NOMO-1 treated with dmso at 0.1 percent for 144 hours (cell line): Measurements from ENCODE around the gene SOX12.
A peak's percentile ranks its signal among the peaks of the same experiment; 100 is the strongest.
"Not testable (repeated sequence)": the region's sequence is repeated elsewhere in the genome, so short reads cannot be mapped to it uniquely, and the experiment has no call there.

Experiments used
- DNase-seq: peaks from one replicate; lab custom pipeline; 2025; ENCODE audit not compliant: unreplicated experiment; lab: John Stamatoyannopoulos, UW

The SOX12 gene

GRCh38 chr20:358891-359555, 33.7 kb downstream of the SOX12 start:
- no peak for DNase-seq

DNA sequence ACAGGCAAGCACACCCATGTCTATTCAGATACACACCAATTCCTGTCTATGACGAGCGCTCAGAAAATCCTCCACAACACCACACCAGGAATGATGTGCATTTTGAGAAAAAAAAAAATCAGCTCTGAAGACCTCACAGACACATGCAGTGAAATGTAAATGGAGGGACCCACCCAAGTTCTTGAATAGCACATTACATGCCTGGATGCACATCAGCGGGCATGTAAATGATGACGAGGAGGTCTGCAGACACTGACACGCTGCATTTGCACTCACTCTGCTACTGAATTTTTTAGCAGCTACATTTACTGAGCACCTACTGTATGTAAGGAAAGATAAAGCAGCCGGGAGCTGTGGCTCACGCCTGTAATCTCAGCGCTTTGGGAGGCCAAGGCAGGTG, 36.2 kb downstream of the SOX12 start:
- no peak for DNase-seq

GRCh38 chr20:362271-363254, 37.2 kb downstream of the SOX12 start:
- DNase-seq, result peak; percentile 57

DNA sequence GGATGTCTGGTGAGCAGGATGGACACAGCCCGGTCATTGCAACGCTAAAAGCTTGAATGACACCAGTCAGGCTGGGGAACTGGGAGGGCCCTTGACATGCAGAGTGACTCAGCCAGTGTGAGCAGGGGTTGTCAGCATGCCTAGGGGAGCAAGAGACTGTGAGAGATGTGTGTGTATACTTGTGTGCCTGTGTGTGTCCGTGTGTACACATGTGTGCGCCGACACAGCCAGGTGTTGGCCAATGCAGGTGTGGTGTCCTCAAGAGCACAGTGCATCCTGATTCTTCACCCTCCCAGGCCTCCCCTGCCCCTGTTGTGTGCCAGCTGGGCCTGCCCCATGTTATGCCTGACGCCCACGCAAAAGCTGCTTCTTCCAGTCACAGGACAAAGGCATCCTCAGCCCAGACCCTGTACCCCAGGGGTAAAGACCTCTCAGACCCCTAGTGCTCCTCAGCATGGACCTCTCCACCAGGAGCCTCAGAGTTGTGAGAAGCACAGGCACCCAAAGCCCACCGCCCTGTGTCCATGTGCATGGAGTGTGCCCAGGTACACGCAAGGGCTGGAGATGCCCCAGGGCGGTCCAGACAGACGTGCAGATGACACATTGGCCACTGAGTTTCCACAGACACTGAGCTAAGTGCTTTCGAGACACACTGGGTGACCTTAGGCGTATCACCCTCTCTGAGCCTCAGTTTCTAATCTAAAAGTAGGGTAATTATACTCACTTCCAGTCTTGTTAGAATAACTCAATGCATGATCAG, 38.1 kb downstream of the SOX12 start:
- DNase-seq, result no peak

- no peak for DNase-seq
These were observed 39.8 kb downstream of the SOX12 start for GRCh38 chr20:364905-365794.

DNA sequence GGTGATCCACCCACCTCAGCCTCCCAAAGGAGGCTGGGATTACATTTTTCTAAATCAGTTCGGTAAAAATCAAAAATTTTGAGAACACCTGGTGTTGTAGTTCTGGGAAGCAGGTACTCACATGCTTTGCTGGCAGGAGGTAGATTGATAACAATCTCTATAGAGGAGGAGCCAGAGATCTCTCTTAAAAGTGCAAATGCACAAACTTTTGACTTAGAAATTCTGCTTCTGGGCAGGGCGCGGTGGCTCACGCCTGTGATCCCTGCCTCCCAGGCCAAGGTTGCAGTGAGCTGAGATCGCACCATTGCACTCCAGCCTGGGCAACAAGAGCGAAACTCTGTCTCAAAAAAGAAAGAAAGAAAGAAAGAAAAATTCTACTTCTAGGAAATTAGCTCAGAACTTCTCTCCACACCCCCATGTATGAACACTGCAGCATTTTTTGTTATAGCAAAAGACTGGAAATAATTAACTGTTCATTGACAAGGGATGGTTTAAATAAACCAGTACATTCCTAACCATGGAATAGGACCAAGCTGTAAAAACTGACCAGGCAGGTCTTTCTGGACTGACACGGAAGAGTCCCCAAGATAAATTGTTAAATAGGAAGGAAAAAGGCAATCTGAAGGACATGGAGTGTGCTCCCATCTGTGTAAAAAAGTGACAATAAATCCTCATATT, 40.8 kb downstream of the SOX12 start:
- no peak for DNase-seq

GRCh38 chr20:366719-367485, 41.5 kb downstream of the SOX12 start:
- DNase-seq, result no peak

GRCh38 chr20:367486-367887, 42.1 kb downstream of the SOX12 start:
- DNase-seq, result no peak

- DNase-seq, result no peak
These were observed 43.6 kb downstream of the SOX12 start for GRCh38 chr20:368915-369314.

- DNase-seq, result no peak
These were observed 44.8 kb downstream of the SOX12 start for GRCh38 chr20:370151-370600.

DNA sequence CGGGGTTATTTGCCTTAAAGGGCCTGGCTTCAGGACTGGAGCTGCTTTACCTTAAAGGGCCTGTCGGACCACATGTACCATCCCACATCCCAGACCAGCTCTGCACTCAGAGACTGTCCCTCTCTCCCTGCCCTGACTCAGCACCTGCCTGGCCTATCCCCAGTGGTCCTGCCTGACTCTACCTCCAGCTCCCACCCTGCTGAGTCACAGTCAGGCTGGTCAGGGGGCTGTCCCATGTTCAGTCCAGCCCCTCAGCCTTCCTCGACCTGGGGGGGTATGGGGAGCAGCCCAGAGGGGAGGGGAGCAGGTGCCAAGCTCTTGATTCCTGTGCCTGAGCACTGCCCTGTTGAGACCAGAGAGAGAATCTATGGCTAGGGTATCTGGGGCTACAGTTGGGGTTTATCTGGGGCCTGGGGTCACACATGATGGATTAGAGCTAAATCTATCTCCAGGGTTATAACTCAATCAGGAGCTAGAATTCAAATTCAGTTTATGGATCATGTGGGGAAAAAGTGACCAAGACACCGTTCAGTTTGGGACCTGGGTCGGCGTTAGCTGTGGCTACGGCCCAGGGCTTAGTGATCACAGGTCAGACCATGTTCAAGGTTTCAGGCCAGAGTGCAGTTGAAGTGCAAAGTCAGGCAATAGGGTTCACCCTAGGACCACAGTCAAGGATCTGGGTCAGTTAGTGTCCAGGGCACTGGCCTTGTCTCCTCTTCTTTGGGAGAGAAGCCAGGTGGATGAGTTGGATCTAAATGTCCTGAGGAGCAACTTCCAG, 45.8 kb downstream of the SOX12 start:
- no peak for DNase-seq

- DNase-seq, result peak; percentile 41
These were observed 46.6 kb downstream of the SOX12 start for GRCh38 chr20:371755-372542.

DNA sequence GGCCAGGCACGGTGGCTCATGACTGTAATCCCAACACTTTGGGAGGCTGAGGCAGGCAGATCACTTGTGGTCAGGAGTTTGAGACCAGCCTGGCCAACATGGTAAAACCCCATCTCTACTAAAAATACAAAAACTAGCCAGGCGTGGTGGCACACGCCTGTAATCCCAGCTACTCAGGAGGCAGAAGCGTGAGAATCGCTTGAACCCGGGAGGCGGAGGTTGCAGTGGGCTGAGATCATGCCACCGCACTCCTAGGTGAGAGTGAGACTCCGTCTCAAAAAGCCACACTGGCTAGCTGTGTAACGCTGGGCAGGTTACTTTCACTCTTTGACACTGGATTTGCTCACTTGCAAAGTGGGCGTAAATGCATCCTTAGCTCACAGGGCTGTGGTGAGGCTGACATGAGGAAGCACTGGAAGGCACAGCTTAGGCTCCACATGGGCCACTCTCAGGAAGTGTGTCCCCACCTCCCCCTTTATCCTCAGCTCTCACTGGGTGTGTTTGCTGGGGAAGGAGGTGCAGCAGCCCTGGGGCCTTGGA, 47.3 kb downstream of the SOX12 start:
- DNase-seq, result not testable (repeated sequence)

GRCh38 chr20:373171-373890, 48.0 kb downstream of the SOX12 start:
- DNase-seq, result peak; percentile 18

GRCh38 chr20:375265-375889, 50.0 kb downstream of the SOX12 start:
- DNase-seq, result no peak

GRCh38 chr20:376089-376488, 50.7 kb downstream of the SOX12 start:
- DNase-seq, result no peak
